HG02885 (cell line): Measurements from ENCODE around the gene STKLD1.
"Not testable (repeated sequence)": the region's sequence is repeated elsewhere in the genome, so short reads cannot be mapped to it uniquely, and the experiment has no call there.

Experiments used
- ATAC-seq: cut with Tn5 transposase; IDR thresholded peaks from one replicate; pipeline ENCODE4 v1.9.1; 2021; ENCODE audit warnings: mild to moderate bottlenecking; ENCODE audit not compliant: unreplicated experiment, poor library complexity

The STKLD1 gene

DNA sequence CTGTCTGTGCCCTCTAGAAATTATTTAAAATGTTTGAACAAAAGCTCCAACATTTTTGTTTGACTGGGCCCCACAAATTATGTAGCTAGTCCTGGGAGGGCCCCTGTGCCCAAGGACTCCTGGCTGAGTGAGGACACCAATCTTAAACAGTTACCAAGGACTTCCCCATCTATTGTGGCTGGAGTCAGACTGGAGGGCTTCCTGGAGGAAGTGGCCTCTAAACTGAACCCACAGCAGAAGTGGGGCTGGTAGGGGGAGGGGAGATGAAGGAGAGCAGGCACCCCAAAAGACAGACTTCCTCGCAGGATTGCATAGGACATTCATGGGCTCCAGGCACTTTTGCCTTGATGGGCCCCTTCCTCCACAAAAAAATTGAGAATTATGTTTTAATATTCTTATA is 54.1 kb downstream of the STKLD1 start:
- no peak for ATAC-seq

DNA sequence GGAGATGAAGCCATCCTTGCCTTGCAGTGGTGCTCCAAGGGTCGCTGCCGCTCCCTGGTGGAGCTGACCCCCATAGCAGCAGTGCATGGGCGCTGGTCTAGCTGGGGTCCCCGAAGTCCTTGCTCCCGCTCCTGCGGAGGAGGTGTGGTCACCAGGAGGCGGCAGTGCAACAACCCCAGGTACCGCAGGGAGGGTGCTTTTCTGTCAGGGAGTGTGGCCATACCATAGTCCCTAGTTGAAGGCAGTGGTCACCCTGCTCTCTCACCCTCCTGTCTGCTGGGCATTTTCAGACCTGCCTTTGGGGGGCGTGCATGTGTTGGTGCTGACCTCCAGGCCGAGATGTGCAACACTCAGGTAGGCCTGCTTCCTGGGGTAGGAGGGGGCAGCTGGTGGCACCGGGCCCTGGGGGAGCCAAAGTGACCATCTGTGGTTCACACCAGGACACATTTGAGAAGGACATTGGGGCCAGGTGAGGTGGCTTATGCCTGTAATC is 57.2 kb downstream of the STKLD1 start:
- no peak for ATAC-seq

DNA sequence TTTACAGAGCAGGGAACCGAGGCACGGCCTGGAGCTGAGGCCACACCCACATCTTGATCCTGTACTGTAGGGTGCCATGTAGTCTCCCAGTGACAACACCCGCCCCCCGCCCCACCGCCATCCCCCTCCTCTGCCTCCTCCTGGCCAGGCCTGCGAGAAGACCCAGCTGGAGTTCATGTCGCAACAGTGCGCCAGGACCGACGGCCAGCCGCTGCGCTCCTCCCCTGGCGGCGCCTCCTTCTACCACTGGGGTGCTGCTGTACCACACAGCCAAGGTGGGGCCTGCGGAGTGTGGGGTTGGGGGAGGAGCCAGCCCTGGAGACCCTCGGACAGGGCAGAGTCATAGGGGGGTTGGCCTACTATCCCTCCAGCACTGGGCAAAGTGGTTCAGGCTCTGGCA is 60.5 kb downstream of the STKLD1 start:
- no peak for ATAC-seq

DNA sequence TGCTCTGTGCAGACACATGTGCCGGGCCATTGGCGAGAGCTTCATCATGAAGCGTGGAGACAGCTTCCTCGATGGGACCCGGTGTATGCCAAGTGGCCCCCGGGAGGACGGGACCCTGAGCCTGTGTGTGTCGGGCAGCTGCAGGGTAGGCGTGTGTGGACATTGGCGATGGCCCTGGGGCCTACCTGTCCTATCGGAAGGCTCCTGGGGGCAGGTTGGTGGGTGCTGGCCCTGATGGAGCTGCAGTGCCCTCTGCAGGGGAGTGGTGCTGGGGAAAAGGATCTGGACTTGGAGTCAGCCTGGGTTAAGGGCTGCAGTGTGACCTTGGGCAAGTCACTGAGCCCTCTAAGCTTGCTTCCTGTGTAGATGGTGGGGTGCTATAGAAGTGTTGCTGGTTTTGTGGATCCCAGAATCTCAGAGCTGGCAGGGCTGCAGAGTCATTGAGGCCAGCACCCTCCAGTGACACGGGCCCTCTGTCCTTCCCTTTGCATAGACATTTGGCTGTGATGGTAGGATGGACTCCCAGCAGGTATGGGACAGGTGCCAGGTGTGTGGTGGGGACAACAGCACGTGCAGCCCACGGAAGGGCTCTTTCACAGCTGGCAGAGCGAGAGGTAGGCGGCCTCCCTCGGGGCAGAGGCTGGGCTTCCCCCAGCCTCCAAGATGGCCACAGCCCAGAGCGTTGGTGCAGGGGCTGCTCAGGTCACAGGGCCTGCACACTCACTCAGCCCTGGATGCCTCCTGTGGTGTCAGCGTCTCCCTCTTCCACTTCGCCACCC is 61.8 kb downstream of the STKLD1 start:
- ATAC-seq, result no peak

DNA sequence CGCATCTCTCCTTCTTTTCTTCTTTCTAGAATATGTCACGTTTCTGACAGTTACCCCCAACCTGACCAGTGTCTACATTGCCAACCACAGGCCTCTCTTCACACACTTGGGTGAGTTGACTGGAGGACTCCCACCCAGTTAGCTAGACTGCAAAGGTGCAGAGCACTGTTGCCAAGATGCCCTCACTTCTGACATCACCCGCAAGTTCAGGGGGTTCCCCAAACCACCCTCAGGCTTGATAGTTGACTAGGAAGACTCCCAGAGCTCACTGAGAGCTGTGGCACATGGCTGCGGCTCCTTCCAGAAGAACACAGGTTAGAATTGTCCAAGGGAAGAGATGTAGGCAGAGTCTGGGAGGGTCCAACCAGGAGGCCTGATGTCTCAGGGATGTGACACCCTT is 63.2 kb downstream of the STKLD1 start:
- no peak for ATAC-seq

DNA sequence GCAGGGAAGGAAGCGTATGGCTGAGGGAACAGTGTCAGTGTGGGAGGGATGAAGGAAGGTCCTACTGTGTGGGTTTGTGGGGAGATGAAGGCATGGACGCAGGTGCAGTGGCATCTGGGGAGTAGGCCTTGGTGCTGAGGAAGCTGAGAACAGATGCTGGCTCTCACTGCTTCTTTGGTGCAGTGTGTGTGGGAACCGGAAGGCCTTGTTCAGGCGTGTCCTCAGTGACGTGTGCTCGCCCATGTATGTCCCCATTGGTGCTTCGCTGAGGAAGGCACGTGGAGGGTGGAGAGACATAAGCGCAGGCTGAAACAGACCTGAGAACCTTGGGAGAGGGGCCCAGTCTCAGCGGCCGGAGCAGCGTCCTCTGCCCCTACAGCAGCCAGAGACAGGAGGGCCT is 64.7 kb downstream of the STKLD1 start:
- no peak for ATAC-seq

DNA sequence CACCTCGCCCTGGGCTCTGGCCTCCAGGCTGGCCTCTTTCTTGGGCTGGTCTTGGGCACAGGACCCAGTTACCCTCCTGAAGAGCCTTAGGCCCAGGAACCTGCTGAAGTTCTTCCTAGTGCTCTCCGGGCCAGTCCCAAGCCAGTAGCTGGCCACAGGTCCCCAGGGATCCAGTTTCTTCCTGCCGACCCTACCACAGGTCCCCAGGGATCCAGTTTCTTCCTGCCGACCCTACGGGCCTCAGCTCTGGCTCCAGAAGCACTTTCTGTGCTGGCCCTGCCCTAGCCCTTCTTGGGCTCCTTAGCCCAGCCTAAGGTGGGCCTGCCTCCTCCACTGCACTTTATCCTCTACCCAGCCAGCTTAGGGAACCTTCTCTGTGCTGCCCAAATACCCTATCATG is 65.4 kb downstream of the STKLD1 start:
- no peak for ATAC-seq

DNA sequence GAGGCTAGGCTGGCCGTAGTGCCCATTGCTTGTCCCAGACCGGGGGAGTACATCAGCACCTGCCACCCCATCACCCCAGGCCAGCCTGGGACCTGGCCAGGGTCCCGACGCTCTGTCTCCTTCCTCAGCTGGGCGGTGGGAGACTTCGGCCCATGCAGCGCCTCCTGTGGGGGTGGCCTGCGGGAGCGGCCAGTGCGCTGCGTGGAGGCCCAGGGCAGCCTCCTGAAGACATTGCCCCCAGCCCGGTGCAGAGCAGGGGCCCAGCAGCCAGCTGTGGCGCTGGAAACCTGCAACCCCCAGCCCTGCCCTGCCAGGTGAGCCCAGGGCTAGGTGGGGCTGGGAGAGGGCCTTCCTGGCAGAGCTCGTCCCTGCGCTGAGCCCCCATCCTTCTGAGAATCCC is 67.1 kb downstream of the STKLD1 start:
- ATAC-seq, result no peak

DNA sequence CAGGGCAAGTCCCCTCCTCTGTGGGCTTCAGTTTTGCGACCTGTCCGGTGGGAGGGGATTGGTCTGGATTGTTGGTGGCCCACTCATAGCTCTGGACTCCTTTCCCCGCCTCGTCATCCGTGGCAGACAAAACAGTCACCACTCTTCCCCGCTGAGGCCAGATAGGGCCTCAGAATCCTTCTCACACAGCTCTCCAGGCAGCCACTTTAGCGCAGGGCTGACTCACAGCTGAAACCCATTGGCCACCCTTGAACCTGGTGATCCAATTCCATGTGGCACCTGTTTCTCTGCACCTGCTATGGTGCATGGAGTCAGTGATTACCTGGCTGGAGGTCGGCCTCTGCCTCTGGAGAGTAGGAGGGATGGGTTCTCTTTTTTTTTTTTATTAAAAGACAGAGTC is 67.8 kb downstream of the STKLD1 start:
- no peak for ATAC-seq

DNA sequence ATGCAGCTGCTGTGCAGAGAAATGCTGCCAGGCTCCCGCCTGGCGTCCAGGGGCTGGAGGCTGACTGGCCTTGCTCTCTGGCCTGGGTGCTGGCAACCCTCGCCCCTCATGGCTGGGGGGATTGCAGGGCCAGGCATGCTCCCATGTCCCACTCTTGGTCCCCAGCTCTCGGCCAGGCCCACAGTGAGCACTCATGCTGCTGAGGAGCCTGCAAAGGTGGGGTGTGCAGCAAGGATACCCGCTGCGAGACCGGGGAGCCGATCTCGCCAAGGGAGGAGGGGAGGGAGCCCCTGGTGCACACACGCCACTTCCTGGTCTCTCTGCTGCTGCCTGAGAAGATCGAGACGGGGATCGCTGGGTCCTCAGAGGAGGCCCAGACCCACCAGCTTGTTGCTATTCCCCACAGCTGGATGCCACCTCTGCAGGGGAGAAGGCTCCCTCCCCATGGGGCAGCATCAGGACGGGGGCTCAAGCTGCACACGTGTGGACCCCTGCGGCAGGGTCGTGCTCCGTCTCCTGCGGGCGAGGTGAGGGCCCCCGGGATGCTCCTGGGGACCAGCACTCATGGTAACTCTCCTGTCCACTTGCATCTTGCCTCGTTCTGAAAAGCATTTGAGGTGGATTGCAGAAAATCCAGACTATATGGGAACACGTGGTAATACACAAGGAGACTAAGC is 69.3 kb downstream of the STKLD1 start:
- ATAC-seq, result no peak

DNA sequence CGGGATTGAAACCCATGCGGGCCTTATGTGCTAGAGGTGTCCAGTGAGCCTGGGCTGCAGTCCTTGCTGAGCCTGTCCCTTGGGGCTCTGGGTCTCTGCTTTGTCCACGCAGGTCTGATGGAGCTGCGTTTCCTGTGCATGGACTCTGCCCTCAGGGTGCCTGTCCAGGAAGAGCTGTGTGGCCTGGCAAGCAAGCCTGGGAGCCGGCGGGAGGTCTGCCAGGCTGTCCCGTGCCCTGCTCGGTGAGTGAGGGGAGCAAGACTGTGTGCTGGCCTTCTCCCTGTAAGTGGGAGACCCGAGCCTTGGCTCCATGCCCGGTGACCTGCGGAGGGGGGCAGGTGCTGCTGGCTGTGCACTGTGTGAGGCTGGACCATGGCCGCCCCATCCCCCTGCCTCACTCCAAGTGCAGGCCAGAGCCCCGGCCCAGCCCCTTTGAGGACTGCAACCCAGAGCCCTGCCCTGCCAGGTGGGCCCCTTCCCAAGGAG is 72.4 kb downstream of the STKLD1 start:
- no peak for ATAC-seq

DNA sequence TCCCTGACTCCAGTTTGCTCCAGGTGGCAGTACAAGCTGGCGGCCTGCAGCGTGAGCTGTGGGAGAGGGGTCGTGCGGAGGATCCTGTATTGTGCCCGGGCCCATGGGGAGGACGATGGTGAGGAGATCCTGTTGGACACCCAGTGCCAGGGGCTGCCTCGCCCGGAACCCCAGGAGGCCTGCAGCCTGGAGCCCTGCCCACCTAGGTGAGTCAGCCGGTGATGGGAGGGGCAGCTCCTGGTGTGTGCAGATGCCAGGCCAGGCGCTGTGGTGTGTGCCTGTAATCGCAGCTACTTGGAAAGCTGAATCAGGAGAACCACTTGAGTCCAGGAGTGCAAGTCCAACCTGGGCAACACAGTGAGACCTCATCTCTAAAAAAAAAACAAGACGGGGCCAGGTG is 73.6 kb downstream of the STKLD1 start:
- no peak for ATAC-seq

DNA sequence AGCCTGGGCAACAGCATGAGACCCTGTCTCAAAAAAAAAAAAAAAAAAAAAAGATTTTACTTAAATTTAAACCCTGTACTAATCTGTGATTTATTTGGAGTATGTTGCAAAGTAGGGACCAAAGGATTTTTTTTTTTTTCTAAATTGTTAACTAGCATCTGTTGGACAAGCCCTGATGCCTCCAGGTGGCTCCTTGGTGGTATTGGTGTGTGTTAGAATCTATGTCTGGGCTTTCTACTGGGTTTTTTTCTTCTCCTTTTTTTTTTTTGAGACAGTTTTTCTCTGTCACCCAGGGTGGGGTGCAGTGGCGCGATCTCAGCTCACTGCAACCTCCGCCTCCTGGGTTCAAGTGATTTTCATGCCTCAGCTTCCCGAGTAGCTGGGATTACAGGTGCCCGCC is 75.7 kb downstream of the STKLD1 start:
- not testable (repeated sequence) for ATAC-seq

DNA sequence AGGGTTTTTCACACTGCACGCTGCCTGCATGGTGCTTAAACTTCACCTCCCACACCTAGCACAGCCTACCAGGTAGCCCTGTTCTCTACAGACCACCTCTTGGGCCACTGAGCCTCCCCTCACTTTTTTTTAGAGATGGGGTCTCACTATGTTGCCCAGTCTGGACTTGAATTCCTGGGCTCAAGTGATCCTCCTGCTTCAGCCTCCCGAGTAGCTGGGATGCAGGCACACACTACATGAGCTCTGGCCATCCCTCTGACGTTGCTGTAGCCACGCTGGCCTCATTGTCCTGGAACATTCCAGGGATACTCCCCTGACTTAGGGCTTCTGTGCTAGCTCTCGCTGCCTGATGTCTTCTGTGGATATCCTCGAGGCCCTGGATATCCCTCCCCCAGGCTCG is 76.4 kb downstream of the STKLD1 start:
- ATAC-seq, result no peak

DNA sequence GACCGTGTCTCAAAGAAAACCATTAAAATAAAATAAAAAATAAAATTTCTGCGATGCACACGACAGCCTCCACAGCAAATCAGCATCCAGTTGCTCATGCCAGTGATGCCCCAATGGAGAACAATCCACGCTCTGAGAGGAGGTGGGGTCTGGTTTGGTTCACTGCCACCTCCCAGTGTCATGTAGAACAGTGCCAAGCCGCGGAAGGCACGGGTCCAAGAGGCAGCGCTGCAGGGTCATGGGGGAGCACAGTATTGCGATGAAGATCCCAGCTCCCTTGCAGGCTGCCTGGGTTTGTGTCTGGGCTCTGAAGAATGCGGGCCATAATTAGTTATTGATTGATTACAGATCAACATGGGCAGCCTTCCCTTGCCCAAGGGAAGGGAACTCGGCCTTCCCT is 77.5 kb downstream of the STKLD1 start:
- no peak for ATAC-seq

DNA sequence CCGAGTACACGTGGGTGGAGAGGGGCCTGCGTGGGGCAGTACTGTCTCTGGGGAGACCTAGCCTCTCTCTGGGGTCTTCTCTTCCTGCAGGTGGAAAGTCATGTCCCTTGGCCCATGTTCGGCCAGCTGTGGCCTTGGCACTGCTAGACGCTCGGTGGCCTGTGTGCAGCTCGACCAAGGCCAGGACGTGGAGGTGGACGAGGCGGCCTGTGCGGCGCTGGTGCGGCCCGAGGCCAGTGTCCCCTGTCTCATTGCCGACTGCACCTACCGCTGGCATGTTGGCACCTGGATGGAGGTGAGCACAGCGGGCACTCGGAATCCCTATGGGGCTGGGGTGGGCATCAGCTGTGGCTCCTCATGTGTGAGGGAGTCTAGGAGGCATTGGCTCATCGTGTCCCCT is 78.2 kb downstream of the STKLD1 start:
- ATAC-seq, result no peak

DNA sequence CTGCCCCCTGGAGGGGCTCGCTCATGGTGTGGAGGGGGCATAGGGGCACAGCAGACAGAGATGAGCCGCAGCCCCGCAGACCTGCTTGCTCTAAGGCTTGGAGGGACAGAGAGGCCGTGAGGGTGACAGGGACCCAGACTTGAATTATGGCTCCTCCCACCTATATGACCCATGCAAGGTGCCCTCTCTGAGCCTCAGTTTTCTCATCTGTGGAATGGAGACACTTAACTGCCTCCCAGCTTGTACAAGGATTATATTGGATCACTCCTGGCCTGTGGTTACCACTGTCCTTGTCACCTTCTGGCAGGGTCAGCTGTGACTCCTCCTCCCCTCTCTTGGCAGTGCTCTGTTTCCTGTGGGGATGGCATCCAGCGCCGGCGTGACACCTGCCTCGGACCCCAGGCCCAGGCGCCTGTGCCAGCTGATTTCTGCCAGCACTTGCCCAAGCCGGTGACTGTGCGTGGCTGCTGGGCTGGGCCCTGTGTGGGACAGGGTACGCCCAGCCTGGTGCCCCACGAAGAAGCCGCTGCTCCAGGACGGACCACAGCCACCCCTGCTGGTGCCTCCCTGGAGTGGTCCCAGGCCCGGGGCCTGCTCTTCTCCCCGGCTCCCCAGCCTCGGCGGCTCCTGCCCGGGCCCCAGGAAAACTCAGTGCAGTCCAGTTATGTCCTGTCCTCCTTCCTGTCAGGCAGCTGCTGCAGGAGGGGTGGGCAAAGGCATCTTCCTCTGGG is 78.9 kb downstream of the STKLD1 start:
- ATAC-seq, result no peak
